DMS114 treated with DMSO at 0.1 percent for 48 hours (cell line): ENCODE data around the gene RCCD1.

Experiments used
- DNase-seq: peaks from one replicate; lab custom pipeline; 2025; ENCODE audit not compliant: unreplicated experiment; lab: John Stamatoyannopoulos, UW

The RCCD1 gene

GRCh38 chr15:90941038-90941437, 13.6 kb upstream of the RCCD1 start:
- DNase-seq = no peak

- no peak for DNase-seq
Measured at GRCh38 chr15:90942354-90943120, 12.1 kb upstream of the RCCD1 start.

GRCh38 chr15:90945091-90945490, 9.6 kb upstream of the RCCD1 start:
- DNase-seq = no peak

- DNase-seq = no peak
Measured at GRCh38 chr15:90946538-90946937, 8.1 kb upstream of the RCCD1 start.

GRCh38 chr15:90946941-90947576, 7.6 kb upstream of the RCCD1 start:
- no peak for DNase-seq

- no peak for DNase-seq
Measured at GRCh38 chr15:90947577-90948357, 6.9 kb upstream of the RCCD1 start.

GRCh38 chr15:90948506-90948905, 6.2 kb upstream of the RCCD1 start:
- no peak for DNase-seq

- DNase-seq = no peak
Measured at GRCh38 chr15:90949979-90950675, 4.6 kb upstream of the RCCD1 start.

- DNase-seq = no peak
Measured at GRCh38 chr15:90950676-90951075, 4.0 kb upstream of the RCCD1 start.

GRCh38 chr15:90952901-90953677, 1.6 kb upstream of the RCCD1 start:
- no peak for DNase-seq

GRCh38 chr15:90953947-90954711, 555 bp upstream of the RCCD1 start:
- DNase-seq = no peak

GRCh38 chr15:90955624-90956273, 1.1 kb downstream of the RCCD1 start:
- no peak for DNase-seq

- DNase-seq = no peak
Measured at GRCh38 chr15:90956274-90957030, 1.8 kb downstream of the RCCD1 start.

- no peak for DNase-seq
Measured at GRCh38 chr15:90957031-90957790, 2.5 kb downstream of the RCCD1 start.

- DNase-seq = no peak
Measured at GRCh38 chr15:90957791-90958190, 3.1 kb downstream of the RCCD1 start.

- no peak for DNase-seq
Measured at GRCh38 chr15:90959028-90959595, 4.4 kb downstream of the RCCD1 start.

GRCh38 chr15:90959894-90960293, 5.2 kb downstream of the RCCD1 start:
- no peak for DNase-seq
